ENCODE measurements around the gene KCNJ6. TPM values are rescaled to one million over a fixed set of nuclear protein-coding genes. Genes with fewer than 3 reads are reported as not detected.
A peak's percentile ranks its signal among the peaks of the same experiment; 100 is the strongest.

Gene KCNJ6
- total RNA-seq, 1 donor from 2014 or later: not detected

DNA sequence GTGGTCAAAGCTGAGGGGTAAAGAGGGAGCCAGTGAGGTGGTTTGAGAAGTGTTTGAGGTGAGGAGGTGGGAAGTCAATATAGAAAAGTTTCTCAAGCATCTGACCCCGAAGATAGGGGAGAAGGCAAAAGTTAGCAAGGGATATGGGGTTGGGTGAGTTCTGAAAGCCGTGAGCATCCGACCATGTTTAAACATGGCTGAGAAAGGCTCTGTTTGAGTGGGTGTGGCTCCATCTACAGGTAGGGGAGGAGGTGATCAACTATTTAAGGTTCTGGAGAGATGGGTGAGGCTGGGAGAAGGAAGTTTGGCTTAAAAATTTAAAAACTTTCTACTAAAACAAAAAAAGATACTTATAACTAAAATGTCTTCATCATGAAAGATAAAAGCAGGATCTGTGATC, 273.8 kb downstream of the KCNJ6 start:
- Histone ChIP-seq H3K4me1 (peaks cover 4% of the 10 kb centered on the region), H3K36me3 (no peaks in the 10 kb centered on the region), H3K27me3 (no peaks in the 10 kb centered on the region), H3K9me3 (no peaks in the 10 kb centered on the region), H3K27ac (no peak overlapping the region), H3K4me3 (no peak overlapping the region)
- DNase-seq (ENCODE audit: extremely low spot score in 2 of 2): no peak
- TF ChIP-seq POLR2A (IDR thresholded peaks at IDR 0.05): no peak
- TF ChIP-seq POLR2AphosphoS5 (IDR thresholded peaks at IDR 0.05; ENCODE audit: insufficient read depth in 1 of 2, low read depth in 1 of 2): no peak
- no peak for TF ChIP-seq CTCF (IDR thresholded peaks at IDR 0.05)
- intact Hi-C loops (cut with DNase I): no loop called here

GRCh38 chr21:37639756-37640155, 276.5 kb downstream of the KCNJ6 start:
- intact Hi-C loops (cut with DNase I): no loop called here
- DNase-seq (ENCODE audit: extremely low spot score in 2 of 2): no peak

DNA sequence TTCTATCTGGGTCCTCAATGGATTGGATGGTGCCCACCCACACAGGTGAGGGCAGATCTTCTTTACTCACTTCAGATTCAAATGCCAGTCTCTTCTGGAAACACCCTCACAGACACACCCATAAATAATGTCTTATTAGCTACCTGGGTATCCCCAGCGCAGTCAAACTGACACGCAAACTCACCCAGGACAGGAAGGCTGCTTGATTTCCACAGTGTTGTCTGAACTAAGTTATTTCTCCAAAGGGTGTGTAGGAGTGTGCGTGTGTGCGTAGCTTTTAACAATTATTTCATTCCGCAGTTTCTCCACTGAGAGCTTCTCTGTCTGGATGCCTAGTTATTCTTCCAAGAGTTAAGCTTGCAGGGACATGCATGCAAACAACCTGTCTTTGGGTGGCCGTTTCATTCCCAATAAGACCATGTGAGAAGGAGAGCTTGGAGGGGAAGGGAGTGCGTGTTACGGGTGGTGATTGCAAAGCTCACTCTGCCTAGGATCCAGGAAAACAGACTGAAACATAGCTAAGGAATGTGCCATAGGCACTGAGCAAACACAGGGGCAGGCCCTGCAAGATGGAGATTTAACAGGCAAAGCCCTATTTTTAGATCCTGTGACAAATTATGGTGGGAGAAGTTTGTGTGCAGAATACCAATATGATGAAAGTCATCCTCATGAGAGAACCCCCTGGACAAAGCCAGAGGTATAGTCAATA, 280.0 kb downstream of the KCNJ6 start:
- no peak overlapping the region for H3K4me3 ChIP-seq
- H3K27me3 ChIP-seq: no peaks in the 10 kb centered on the region
- H3K27ac ChIP-seq: no peak overlapping the region
- no peaks in the 10 kb centered on the region for H3K4me1 ChIP-seq
- no peaks in the 10 kb centered on the region for H3K9me3 ChIP-seq
- no peak for TF ChIP-seq POLR2A (IDR thresholded peaks at IDR 0.05)
- no peak for TF ChIP-seq CTCF (IDR thresholded peaks at IDR 0.05)
- TF ChIP-seq POLR2AphosphoS5 (IDR thresholded peaks at IDR 0.05; ENCODE audit: insufficient read depth in 1 of 2, low read depth in 1 of 2): no peak
- no peaks in the 10 kb centered on the region for H3K36me3 ChIP-seq
- DNase-seq (ENCODE audit: extremely low spot score in 2 of 2): peak in 1 of 2 donors; percentile 52
- intact Hi-C loops (cut with DNase I): no loop called here

More at GRCh38 chr21:37639756-37640155, 276.5 kb downstream of the KCNJ6 start:
- Histone ChIP-seq H3K4me1 (no peaks in the 10 kb centered on the region), H3K9me3 (no peaks in the 10 kb centered on the region), H3K4me3 (no peak overlapping the region), H3K36me3 (no peaks in the 10 kb centered on the region), H3K27me3 (no peaks in the 10 kb centered on the region), H3K27ac (no peak overlapping the region)
- TF ChIP-seq POLR2A (IDR thresholded peaks at IDR 0.05) (no peak), CTCF (IDR thresholded peaks at IDR 0.05) (no peak), POLR2AphosphoS5 (IDR thresholded peaks at IDR 0.05; ENCODE audit: insufficient read depth in 1 of 2, low read depth in 1 of 2) (no peak)

- DNase-seq (ENCODE audit: extremely low spot score in 2 of 2): no peak
- no peaks in the 10 kb centered on the region for H3K4me1 ChIP-seq
- TF ChIP-seq CTCF (IDR thresholded peaks at IDR 0.05): no peak
- peak in 1 of 2 donors; percentile 23 for TF ChIP-seq POLR2AphosphoS5 (IDR thresholded peaks at IDR 0.05; ENCODE audit: insufficient read depth in 1 of 2, low read depth in 1 of 2)
- intact Hi-C loops (cut with DNase I): no loop called here
- no peaks in the 10 kb centered on the region for H3K27me3 ChIP-seq
- no peak overlapping the region for H3K4me3 ChIP-seq
- no peak overlapping the region for H3K27ac ChIP-seq
- no peaks in the 10 kb centered on the region for H3K36me3 ChIP-seq
- no peaks in the 10 kb centered on the region for H3K9me3 ChIP-seq
Observed at GRCh38 chr21:37631319-37632117, 284.7 kb downstream of the KCNJ6 start.

- Histone ChIP-seq H3K27ac (no peak overlapping the region), H3K36me3 (no peaks in the 10 kb centered on the region), H3K4me1 (no peaks in the 10 kb centered on the region), H3K27me3 (no peaks in the 10 kb centered on the region), H3K9me3 (no peaks in the 10 kb centered on the region), H3K4me3 (no peak overlapping the region)
- DNase-seq (ENCODE audit: extremely low spot score in 2 of 2): no peak
- intact Hi-C loops (cut with DNase I): no loop called here
- TF ChIP-seq POLR2A (IDR thresholded peaks at IDR 0.05) (no peak), POLR2AphosphoS5 (IDR thresholded peaks at IDR 0.05; ENCODE audit: insufficient read depth in 1 of 2, low read depth in 1 of 2) (no peak), CTCF (IDR thresholded peaks at IDR 0.05) (no peak)
Observed at GRCh38 chr21:37630872-37631271, 285.4 kb downstream of the KCNJ6 start.
